GM23248 (cell line): ENCODE data around the gene STK32A.

ENCODE experiments used
- EZH2 ChIP-seq: fragments of 200-600 bp; sonication (generic); IDR thresholded peaks from 2 replicates; pipeline ENCODE4 v1.6.1; 2018; ENCODE audit warnings: antibody characterized with exemption, mild to moderate bottlenecking; ENCODE audit not compliant: insufficient read depth, poor library complexity, severe bottlenecking
- EZH2phosphoT487 ChIP-seq: fragments of 200-600 bp; sonication (generic); IDR thresholded peaks from 2 replicates; pipeline ENCODE4 v1.6.1; 2018; ENCODE audit warnings: antibody characterized with exemption, moderate library complexity, mild to moderate bottlenecking, low read depth; ENCODE audit not compliant: insufficient read depth

DNA sequence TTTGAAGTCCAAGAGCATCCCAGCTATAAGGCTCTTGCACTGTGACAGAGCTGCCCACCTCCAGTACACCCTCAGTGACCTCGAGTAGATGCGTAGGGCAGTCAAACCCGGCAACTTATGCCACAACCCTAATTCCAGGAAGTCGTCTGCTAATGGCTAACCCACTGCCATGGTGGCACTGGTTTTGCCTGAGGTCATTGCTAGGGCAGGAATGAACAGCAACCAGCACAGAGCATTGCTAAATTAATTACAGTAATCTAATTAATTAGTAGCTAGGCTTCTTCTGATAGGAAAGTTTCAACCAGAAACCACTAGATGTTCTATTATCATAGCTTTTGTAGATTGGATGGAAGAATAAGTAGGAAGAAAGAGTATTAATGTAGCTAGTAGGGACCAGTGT lies 152.3 kb downstream of the STK32A start:
- TF ChIP-seq EZH2 (no peak), EZH2phosphoT487 (no peak)
